NCI-H1436 (cell line): ENCODE data around the gene CHN2.

Experiments used
- DNase-seq: peaks from one replicate; lab custom pipeline; 2025; lab: John Stamatoyannopoulos, UW

The CHN2 gene

GRCh38 chr7:29194594-29195427 is at the start of gene CHN2:
Gene CHN2, plus strand, starts transcription at chr7:29194775.
- DNase-seq: peak; percentile 56

- no peak for DNase-seq
These were observed 49.0 kb upstream of the CHN2 start for GRCh38 chr7:29145553-29146056.

GRCh38 chr7:29146057-29146706 is 48.4 kb upstream of the CHN2 start, which contains the start of gene CPVL:
Gene CPVL, minus strand, starts transcription at chr7:29146537. Its CDS starts 25,476 bp downstream, at chr7:29121061.
- peak; percentile 61 for DNase-seq

GRCh38 chr7:29146888-29147609 is 47.5 kb upstream of the CHN2 start:
- DNase-seq: no peak

- DNase-seq: no peak
These were observed 46.8 kb upstream of the CHN2 start for GRCh38 chr7:29147821-29148220.

GRCh38 chr7:29149036-29149435 is 45.5 kb upstream of the CHN2 start:
- DNase-seq: no peak

- DNase-seq: no peak
These were observed 43.7 kb upstream of the CHN2 start for GRCh38 chr7:29150856-29151255.

GRCh38 chr7:29154076-29154475 is 40.5 kb upstream of the CHN2 start:
- no peak for DNase-seq

GRCh38 chr7:29156907-29157452 is 37.6 kb upstream of the CHN2 start:
- DNase-seq: peak; percentile 15

GRCh38 chr7:29158795-29159423 is 35.7 kb upstream of the CHN2 start:
- peak; percentile 50 for DNase-seq

DNA sequence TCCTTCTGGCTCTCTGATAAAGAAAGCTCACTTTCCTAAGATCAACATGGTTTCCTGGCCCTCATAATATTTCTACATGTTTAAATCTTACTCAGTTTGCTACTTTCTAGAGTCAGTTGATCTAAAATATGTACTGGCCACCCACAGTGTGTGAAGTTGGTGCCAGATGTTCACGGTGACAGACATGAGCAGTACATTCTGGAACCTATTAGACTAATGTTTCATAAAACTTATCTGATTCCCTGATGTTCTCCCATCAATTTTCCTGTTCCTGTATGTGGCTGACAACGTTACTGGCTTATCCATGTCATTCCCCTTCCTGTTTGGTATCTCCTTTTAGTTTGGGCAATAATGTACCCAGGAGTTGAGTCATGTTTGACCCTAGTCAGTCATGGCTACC is 34.5 kb upstream of the CHN2 start:
- DNase-seq: no peak

- DNase-seq: no peak
These were observed 33.3 kb upstream of the CHN2 start for GRCh38 chr7:29161231-29161630.

DNA sequence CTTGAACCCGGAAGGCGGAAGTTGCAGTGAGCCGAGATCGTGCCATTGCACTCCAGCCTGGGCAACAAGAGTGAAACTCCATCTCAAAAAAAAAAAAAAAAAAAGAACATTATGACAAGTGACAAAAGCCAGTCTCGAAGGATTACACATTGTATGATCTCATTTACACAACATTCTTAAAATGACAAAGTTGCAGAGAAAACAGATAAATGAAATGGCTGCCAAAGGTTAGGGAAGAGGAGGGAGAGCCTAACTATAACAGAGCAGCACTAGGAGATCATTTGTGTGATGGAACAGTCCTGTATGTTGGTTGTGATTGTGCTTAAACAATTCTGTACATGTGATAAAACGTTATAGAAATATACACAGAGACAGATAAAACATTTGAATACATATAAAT is 32.0 kb upstream of the CHN2 start:
- DNase-seq: no peak

- no peak for DNase-seq
These were observed 30.7 kb upstream of the CHN2 start for GRCh38 chr7:29163854-29164253.

GRCh38 chr7:29167721-29168120 is 26.9 kb upstream of the CHN2 start:
- DNase-seq: no peak

DNA sequence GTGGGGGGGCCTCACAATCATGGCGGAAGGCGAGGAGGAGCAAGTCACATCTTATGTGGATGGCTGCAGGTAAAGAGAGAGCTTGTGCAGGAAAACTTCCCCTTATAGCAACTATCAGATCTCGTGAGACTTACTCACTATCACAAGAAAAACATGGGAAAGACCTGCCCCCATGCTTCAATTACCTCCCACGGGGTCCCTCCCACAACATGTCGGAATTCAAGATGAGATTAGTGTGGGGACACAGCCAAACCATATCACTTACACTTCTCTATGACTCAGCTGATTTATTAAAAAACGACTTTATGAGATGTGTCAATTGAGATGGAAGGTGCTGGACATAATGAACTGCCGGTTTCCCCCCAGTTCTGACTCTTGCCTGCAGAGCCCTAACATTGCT is 23.8 kb upstream of the CHN2 start:
- no peak for DNase-seq

- DNase-seq: no peak
These were observed 21.1 kb upstream of the CHN2 start for GRCh38 chr7:29173458-29173857.

GRCh38 chr7:29177963-29178600 is 16.5 kb upstream of the CHN2 start:
- no peak for DNase-seq

GRCh38 chr7:29179115-29179514 is 15.5 kb upstream of the CHN2 start:
- no peak for DNase-seq

DNA sequence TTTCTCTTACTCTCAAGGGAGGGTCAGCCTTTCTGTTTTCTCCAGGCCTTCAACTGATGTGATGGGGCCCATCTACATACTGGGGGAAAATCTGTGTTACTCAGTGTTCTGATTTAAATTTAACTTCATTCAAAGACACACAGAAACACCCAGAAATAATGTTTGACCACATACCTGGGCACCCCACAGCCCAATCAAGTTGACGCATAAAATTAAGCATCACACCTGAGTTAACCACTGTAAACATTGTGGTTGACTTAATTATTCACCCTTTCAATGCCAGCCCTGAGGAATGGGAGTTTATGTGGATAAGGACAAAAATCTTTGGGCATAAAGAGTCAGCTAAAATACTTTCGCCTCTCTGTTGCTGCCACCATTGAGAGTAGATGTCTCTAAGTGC is 10.0 kb upstream of the CHN2 start:
- no peak for DNase-seq

- DNase-seq: no peak
These were observed 9.0 kb upstream of the CHN2 start for GRCh38 chr7:29185613-29186012.
